ENCODE results near the gene GHRL. TPM values are rescaled to one million over a fixed set of nuclear protein-coding genes. Genes with fewer than 3 reads are reported as not detected.

GHRL gene
- total RNA-seq, 1 experiment from 2014 or later: not detected

DNA sequence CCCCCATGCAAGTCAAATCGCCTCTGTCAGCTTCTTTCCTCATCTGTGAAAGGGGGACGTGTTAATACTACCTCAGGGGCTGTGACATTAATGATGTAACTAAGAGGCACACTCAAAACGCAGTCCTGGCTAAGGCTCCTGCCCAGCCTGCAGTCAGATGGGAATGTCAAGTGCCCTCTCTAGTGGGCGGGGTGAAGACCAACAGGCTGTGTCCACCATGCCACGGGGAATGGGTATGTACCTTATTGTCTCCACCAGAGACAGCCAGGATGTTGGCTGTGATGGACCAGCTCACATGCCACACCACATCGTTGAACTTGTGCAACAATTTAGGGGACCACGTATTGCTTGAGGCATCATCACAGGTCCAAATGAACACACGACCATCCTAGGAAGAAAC, 11.0 kb upstream of the GHRL start:
- ATAC-seq: no peak
- Histone ChIP-seq H3K27ac (ENCODE audit: low read length) (no peak overlapping the region), H3K4me3 (ENCODE audit: low read depth in 2 of 2, low read length in 2 of 2) (no peak overlapping the region), H3K4me1 (ENCODE audit: control insufficient read depth, insufficient read depth, low read length) (no peaks in the 10 kb centered on the region), H3K9me3 (ENCODE audit: control insufficient read depth, insufficient read depth, low read depth, low read length) (no peaks in the 10 kb centered on the region), H3K36me3 (ENCODE audit: control insufficient read depth, insufficient read depth, low read length) (no peaks in the 10 kb centered on the region; the same call in 1 of the 2 replicates), H3K27me3 (ENCODE audit: control insufficient read depth, insufficient read depth, low read length) (no peaks in the 10 kb centered on the region)
- in situ Hi-C loops (cut with HindIII; ENCODE audit: low pct_unique_long_range_greater_than_20kb, low sequenced_read_pairs): no loop called here
- intact Hi-C loops (cut with micrococcal nuclease; ENCODE audit: unreplicated experiment): no loop called here
- DNase-seq (ENCODE audit: low read depth, low spot score): no peak
- TF ChIP-seq, protein P1, sequence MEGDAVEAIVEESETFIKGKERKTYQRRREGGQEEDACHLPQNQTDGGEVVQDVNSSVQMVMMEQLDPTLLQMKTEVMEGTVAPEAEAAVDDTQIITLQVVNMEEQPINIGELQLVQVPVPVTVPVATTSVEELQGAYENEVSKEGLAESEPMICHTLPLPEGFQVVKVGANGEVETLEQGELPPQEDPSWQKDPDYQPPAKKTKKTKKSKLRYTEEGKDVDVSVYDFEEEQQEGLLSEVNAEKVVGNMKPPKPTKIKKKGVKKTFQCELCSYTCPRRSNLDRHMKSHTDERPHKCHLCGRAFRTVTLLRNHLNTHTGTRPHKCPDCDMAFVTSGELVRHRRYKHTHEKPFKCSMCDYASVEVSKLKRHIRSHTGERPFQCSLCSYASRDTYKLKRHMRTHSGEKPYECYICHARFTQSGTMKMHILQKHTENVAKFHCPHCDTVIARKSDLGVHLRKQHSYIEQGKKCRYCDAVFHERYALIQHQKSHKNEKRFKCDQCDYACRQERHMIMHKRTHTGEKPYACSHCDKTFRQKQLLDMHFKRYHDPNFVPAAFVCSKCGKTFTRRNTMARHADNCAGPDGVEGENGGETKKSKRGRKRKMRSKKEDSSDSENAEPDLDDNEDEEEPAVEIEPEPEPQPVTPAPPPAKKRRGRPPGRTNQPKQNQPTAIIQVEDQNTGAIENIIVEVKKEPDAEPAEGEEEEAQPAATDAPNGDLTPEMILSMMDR (IDR thresholded peaks at IDR 0.05): no peak
- no peak for TF ChIP-seq TCF7L2 (IDR thresholded peaks at IDR 0.05; ENCODE audit: low read depth, low read length)
- TF ChIP-seq, protein P2, sequence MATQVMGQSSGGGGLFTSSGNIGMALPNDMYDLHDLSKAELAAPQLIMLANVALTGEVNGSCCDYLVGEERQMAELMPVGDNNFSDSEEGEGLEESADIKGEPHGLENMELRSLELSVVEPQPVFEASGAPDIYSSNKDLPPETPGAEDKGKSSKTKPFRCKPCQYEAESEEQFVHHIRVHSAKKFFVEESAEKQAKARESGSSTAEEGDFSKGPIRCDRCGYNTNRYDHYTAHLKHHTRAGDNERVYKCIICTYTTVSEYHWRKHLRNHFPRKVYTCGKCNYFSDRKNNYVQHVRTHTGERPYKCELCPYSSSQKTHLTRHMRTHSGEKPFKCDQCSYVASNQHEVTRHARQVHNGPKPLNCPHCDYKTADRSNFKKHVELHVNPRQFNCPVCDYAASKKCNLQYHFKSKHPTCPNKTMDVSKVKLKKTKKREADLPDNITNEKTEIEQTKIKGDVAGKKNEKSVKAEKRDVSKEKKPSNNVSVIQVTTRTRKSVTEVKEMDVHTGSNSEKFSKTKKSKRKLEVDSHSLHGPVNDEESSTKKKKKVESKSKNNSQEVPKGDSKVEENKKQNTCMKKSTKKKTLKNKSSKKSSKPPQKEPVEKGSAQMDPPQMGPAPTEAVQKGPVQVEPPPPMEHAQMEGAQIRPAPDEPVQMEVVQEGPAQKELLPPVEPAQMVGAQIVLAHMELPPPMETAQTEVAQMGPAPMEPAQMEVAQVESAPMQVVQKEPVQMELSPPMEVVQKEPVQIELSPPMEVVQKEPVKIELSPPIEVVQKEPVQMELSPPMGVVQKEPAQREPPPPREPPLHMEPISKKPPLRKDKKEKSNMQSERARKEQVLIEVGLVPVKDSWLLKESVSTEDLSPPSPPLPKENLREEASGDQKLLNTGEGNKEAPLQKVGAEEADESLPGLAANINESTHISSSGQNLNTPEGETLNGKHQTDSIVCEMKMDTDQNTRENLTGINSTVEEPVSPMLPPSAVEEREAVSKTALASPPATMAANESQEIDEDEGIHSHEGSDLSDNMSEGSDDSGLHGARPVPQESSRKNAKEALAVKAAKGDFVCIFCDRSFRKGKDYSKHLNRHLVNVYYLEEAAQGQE (IDR thresholded peaks at IDR 0.05; ENCODE audit: insufficient read depth in 1 of 2, low read depth in 2 of 2, low read length in 1 of 2): no peak
- no peak for TF ChIP-seq POLR2AphosphoS5 (IDR thresholded peaks at IDR 0.05; ENCODE audit: low read depth, low read length)
- TF ChIP-seq SIN3A (IDR thresholded peaks at IDR 0.05; ENCODE audit: borderline replicate concordance, insufficient read depth, low read depth, low read length): no peak
- CTCF ChIA-PET: no interaction called here
- BruUV-seq (replicated peaks): no TSS peak
- POLR2A ChIA-PET: no interaction called here

DNA sequence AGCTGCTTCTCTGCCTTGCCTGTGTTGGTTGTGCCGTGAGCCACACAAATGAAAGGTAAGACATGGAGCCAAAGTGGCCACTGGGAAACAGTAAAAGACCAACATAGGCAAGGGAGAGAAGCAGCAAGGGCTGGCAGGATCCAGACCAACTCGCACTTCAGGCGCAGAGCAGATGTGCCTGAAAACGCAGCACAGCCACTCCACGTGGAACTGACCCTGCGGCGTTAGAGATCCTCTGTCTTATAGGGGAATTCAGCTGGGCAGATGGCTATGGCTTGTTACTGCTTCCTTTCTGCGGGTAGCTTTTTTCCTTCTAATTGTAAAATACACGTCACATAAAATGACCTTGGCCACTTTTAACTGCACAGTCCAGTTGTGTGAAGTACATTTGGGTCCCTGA, 10.4 kb upstream of the GHRL start:
- no peaks in the 10 kb centered on the region; the same call in 1 of the 2 replicates for H3K36me3 ChIP-seq (ENCODE audit: control insufficient read depth, insufficient read depth, low read length)
- no TSS peak for BruUV-seq (replicated peaks)

More for the DNA sequence above, 10.4 kb upstream of the GHRL start:
- intact Hi-C loops (cut with micrococcal nuclease; ENCODE audit: unreplicated experiment): no loop called here
- DNase-seq (ENCODE audit: low read depth, low spot score) (no peak), ATAC-seq (0 out of 2 replicates have a peak, but pooled peaks have one; percentile 6)
- CTCF ChIA-PET: no interaction called here
- POLR2A ChIA-PET: no interaction called here
- Histone ChIP-seq H3K27me3 (ENCODE audit: control insufficient read depth, insufficient read depth, low read length) (no peaks in the 10 kb centered on the region), H3K27ac (ENCODE audit: low read length) (no peak overlapping the region), H3K4me3 (ENCODE audit: low read depth in 2 of 2, low read length in 2 of 2) (no peak overlapping the region), H3K9me3 (ENCODE audit: control insufficient read depth, insufficient read depth, low read depth, low read length) (no peaks in the 10 kb centered on the region), H3K4me1 (ENCODE audit: control insufficient read depth, insufficient read depth, low read length) (no peaks in the 10 kb centered on the region)
- TF ChIP-seq POLR2AphosphoS5 (IDR thresholded peaks at IDR 0.05; ENCODE audit: low read depth, low read length) (peak; percentile 22; the same call in 1 of the 2 replicates), TCF7L2 (IDR thresholded peaks at IDR 0.05; ENCODE audit: low read depth, low read length) (no peak)
- TF ChIP-seq, protein P2 (IDR thresholded peaks at IDR 0.05; ENCODE audit: insufficient read depth in 1 of 2, low read depth in 2 of 2, low read length in 1 of 2): no peak
- TF ChIP-seq, protein P1 (IDR thresholded peaks at IDR 0.05): no peak
- in situ Hi-C loops (cut with HindIII; ENCODE audit: low pct_unique_long_range_greater_than_20kb, low sequenced_read_pairs): no loop called here

Data from Panc1 (cell line).